HG03039 (cell line): ENCODE measurements around the gene FOXJ3.

Experiments used
- ATAC-seq: cut with Tn5 transposase; IDR thresholded peaks from one replicate; pipeline ENCODE4 v1.9.1; 2021; ENCODE audit warnings: mild to moderate bottlenecking, moderate library complexity; ENCODE audit not compliant: unreplicated experiment

Gene FOXJ3

DNA sequence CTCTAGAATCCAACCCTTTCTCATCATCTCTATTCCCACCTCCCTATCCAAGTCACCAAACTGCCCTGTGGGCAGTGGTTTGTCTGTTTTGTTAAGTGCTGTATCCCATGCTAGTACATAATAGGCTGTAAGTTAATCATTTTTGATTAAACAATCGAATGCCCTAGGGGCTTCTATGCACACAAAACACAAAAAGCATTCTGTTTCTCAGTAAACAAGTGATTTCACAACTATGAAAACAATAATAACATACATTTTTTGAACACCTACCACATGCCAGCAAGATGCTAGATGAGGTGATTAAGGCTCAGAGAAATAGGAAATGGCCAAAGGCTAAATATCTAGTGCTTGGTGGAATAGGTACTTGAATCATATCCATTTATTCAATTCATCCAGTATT, 186.9 kb downstream of the FOXJ3 start:
- ATAC-seq: no peak

DNA sequence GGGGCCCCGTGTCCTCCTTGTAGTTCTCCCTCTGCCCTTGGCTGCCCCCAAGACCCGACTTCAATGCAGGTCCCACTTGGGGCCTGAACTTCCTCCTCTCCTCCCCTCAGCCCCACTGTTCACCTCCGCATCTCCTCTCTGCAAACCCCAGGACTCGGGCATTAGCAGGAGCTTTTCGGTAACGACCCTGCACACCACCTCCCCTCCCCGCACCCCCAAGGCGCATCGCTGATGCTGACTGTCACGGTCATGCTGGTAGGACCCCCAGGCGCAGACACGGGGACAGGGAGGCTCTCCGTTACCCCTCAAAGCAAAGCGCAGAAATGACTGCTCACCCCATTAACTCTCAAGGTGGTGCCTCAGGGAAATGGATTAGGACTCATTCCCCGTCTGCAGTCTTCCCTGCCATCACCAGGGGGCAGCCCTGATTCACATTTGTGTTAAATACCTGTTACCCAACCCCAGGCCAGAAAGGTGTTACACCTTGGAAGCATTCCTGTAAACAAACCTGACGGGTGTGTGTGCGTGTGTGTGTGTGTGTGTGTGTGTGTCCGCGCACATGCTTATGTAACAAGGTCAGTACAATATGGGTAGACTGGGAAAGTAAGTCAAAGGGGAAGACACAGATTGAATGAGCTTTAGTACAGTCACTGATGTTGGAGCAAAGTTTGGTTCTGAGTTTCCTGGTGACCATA, 188.3 kb downstream of the FOXJ3 start:
- ATAC-seq: no peak

DNA sequence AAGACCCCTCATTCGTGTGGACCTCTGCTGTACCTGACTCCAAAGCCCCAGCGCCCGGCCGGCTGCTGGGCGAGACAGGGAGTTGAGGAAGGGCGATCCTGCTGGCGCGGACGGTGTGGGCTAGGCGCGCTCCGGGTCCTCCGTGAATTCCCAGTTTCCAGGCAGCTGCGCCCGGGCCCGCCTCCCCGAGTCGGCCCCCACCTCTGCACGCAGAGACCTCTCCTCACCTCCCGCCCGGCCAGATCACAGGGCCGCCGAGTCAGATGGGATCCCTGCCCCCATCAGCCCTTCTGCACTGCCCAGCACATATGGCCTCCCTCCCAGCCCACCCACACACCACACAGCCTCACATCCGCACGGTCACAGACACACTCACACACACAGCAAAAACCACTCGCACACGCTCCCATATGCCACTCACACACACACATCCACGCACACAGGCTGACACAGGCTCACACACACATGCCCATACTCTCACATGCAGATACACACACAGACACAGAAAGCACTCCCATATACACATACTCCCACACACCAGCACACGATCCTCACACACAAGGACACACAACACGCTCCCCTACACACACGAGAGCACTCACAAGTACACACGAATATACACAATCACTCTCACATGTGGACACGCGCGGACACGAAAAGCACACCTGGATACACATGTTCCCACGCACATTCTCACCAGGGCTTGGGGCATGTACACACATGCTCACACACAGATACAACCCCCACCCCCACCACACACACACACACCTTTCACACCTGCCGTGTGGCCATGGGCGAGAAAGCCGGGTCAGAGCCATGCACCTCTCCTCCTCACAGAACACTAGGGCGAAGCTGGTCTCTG, 189.0 kb downstream of the FOXJ3 start:
- ATAC-seq: no peak

DNA sequence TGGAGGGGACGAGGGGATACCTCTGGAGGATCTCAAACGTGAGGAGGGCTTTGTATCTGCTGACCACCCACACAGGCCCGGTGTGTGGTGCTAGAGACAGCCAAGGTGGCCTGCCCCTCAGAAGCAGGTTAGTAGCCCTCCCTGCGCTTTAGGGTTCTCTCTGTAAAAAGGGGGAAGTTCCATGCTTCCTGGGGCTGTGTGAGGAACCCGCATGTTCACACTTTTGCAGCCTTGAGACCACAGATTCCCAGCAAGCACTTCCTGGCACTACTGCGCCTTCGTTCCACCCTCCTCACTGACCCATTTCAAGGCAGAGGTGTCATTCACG, 189.7 kb downstream of the FOXJ3 start:
- ATAC-seq: no peak

DNA sequence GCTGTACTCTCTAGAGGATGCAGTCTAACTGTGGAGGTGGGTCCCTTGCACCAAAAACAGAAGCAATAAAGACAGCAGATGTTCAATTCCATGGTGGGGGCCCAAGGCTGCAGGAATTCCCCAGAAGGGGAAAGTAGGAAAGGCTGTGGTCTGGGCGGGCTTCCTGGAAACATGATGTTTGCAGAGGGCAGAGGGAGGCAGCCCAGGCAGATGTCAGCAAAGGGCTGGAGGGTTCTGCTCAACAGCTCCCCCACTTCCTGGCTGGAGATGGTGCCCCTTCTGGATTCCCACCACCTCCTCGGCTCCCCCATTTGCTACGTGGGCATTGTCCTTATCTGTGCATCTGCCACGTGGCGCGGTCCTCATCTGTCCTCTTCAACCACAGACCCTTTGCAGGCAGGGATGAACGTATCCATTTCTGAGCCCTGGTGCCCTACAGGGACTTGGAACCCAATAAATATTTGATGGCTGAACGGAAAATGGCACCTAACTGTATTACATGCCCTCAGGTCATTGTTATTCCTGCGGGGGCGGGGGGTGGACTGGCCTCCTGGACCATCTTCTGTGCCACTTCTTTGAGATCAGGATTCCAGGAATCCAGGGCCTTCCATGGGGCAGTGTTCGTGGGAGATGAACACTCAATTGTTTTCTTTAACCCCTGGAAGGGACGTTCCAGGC, 190.2 kb downstream of the FOXJ3 start:
- no peak for ATAC-seq

DNA sequence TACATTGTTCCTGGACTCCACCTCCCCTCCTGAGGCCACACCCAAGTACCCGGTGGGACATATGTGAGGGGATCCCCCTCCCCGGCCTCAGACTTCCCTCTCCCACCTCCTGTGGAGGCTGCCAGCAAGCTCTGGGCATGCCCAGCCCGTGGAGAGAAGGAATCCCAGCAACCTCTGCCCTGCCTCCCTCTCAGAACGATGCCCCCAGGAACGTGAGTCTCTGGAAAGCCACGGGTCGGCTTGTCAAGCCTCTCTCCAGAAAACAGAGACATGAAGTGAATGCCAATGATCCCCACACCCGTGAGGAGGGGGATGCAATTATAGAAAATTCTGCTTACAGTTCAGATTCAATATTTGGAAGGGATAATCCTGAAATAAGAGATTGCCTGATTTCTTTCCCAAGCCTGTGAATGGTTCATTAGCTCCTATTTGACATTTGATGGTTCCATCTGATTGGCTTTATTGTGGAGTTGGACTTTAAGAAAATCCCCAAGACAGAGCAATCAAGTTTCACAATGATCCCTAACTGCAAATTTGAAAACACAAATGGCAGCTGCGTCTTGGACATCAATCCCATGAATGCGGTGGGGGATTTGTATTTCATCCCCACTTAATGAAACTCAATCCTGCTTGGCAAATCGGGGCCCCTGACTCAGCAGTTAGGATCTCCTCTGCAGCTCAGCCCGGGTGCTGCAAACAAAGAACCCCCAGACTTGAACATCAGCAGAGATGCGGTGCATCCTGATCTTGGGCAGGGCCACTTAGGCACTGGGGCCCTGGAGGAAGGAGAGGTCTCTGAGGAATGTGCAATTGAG, 190.9 kb downstream of the FOXJ3 start:
- ATAC-seq: no peak

DNA sequence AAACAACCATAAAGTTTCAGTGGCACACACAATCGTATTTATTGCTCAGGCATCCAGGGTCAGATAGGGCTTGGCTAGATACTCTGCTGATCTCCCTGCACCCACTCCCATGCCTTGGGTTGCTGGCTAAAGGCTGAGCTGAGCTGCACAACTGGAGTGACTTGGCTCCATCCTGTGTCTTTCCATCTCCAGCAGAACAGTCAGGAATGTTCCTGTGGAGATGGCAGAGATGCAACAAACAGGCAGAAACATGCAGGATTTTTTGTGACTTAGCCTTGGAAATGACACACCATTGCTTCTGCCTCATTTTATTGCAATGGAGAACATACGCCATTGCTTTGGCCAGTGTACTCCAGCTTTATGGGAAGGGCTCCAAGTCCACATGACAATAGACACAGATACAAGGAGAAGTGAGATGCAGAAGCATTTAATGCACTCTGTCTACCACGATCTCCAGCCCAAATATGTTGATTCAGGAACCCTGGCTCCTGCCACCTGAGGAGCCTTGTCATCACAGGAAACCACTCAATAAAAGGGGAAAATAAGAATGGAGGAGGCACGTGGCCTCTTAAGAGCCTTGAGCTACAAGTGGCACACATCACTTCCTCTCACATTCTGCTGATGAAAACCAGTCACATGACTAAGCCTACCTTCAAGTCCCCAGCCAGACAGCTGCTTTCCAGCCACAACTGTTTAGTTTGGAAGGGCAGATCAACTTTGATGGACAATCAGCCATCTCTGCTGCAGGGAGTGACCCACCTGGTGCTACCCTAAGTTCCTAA, 191.9 kb downstream of the FOXJ3 start:
- no peak for ATAC-seq

DNA sequence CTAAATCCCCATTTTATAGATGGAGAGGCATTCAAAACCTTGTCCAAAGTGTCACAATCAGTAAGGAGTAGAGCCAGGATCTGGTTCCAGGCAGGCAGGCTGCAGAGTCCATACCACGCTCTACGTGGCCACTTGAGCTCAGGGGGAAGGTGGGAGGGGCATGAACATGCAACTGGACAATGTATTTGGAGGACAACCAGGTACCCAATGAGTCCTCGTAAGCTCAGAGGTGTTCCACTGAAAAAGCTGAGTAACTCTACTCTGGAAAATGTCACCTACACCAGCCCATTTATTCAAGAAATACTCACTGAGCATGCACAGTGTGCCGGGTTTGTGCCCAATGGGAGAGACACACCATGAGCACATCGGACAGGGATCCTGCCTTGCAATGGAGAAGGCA, 193.1 kb downstream of the FOXJ3 start:
- no peak for ATAC-seq

DNA sequence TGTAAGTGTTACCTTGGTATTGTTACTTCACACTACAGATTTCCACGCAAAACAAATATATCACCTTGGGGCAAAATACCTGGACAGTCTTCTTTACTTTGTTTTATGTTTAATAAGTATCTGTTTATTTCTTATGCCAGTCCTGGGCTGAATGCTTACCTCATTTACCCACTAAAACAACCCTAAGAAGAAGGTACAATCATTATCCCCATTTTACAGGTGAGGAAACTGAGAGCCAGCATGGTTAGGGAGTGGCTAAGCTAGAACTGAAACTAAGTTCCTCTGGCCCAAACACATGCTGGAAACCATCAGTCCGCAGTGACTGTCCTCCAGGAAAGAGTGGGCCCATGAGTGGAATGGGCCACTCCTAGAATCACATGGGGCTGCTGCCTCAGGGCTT, 194.8 kb downstream of the FOXJ3 start:
- ATAC-seq: no peak

DNA sequence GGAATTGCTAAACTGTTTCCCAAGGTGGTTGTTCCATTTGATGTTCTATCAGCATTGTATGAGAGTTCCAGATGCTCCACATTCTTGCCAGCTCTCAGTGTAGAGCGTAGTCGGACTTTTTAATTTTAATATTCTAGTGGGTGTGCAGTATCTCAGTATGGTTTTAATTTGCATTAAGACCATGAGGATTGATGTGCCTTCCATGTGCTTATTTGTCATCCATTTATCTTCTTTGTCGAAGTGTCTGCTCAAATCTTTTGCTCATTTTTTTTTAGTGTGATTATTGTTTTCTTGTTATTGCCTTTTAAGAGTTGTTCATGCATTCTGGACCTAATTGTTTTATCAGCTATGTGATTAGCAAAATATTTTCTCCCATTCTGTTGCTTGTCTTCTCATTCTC, 195.6 kb downstream of the FOXJ3 start:
- ATAC-seq: no peak

DNA sequence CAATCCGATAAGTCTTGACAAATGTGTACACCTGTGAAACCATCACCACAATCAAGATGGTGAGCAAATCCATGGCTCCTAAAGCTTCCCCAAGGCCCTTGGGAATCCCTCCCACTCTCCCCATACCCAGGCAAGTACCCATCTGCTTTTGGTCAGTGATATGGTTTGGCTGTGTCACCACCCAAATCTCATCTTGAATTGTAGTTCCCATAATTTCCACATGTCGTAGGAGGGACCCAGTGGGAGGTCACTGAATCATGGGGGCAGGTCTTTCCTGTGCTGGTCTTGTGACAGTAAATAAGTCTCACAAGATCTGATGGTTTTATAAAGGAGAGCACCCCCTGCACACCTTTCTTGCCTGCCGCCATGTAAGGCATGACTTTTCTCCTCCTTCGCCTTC, 196.4 kb downstream of the FOXJ3 start:
- ATAC-seq: no peak

DNA sequence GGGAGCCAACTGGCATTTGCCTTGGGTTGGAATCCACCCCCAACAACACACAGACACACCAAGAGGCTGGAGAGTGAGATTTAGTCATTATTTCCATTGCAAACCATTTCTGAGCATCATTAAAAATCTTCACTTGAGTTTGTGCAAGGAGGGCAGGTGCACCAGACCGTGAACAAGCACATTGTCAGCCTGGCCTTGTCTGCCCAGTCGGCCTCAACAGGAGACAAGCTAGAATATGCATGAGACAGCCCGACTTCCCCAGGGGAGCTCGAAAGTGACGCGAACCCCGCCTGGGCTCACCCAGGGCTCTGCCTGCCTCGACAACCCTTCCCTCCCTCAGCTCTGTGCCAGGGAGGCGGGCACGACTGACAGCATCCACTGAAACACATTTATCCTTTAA, 197.3 kb downstream of the FOXJ3 start:
- ATAC-seq: no peak

DNA sequence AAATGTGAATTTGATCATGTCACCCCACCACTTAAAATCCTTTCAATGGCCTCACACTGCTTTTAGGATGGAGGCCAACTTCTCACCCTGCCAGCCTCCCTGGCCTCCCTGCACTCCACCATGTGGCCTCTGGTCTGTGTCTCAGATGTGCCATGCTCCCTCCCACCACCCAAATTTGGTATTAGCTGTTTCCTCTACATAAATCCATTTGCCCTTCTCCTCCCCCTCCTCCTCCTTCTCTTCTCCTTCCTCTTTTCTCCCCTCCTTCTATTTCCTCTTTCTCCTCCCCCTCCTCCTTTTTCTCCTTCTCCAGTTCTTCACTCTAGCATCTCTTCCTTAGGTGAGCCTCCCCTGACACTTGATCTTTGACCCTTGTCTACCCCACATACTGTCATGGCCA, 198.6 kb downstream of the FOXJ3 start:
- no peak for ATAC-seq

DNA sequence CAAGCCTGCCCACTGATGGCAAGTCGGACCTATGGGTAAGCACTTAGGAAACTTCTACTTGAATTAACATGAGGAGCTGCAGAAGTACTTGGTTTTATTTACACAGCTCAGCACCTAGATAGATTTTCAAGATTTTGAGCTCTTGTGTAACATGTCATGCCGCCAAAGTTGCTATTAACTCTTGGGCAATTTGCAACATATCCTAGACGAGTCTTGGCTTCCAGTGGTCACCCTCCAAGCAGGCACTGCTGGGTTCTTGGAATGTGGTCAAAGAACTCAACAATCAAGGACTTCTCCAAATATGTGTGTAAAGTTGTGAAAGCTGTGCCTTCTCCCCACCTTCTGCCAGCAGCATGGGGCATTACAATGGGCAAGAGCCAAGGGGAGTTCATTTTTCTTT, 199.6 kb downstream of the FOXJ3 start:
- ATAC-seq: no peak

DNA sequence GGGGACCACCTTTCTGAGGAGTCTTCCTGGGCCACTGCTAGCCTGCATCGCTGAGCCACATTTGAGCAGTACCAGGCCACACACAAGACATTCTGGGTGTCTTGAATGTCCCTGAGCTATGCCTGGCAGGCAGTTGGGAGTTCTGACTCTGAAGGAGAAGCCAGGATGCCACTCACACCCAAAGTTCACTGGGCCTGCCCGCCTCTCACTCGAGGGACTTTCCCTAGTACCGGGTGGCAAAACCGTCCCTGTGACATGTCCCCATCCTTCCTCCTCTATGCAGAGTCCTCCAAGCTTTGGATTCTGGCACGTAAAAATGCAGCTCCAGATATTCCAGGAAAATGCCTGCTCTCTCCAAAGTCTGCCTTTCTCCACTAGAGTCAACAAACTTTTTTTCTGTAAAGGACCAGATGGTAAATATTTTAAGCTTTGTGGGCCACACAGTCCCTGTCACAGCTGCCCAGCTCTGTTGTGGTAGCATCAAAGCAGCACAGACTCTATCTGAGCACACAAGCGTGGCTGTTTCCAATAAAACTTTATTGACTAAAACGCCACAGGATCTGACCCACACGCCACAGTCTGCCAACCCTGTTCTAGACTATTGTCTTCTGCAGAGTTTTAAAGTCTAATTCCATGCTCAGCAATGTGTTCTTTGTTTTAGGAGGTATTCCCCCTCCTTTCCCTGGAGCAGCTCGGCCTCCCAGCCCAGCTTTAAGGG, 201.1 kb downstream of the FOXJ3 start:
- ATAC-seq: no peak

DNA sequence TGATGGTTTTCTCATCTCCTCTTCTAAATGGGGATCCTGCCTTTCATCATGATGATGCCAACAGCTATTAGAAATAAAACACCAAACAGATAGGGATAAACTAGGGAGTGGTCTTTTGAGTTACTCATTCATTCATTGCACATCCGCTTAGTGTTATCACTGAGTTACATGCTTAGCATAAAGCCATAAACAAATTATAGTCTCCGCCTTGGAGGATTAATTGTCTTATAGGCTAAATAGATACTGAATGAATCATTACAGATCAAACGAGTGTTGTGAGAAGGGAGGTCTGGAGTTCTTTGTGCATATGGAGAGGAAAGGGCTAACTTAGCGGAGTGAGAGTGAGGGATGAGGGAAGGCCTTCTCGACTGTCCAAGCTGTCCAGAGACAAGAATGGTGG, 201.6 kb downstream of the FOXJ3 start:
- ATAC-seq: no peak

DNA sequence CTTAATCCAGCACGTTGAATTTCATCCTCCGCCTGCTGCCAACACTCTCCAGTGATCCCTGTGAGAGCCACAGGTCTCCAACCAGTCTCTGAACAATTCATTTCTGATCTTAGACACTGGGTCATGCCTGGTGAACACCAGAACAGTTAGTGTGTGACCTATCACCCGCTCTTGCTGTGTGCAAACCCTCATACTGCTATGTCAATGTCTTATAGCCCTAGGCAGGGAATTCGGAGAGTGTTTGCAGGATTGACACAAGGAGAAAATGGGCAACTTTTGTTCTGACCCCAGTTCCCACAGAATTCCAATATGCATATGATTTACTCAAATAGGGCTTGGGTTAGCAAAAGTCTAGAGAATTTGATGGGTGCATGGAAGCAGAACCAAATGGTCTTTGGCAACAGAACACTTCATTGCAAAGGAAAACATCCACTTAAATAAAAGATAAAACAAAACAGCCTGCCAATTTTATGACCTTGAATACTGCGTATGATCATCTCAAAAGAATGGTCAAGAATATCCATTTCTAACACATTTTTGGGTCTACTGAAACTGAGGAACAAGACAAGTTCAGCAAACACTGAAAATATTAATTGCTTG, 204.9 kb downstream of the FOXJ3 start:
- ATAC-seq: no peak

DNA sequence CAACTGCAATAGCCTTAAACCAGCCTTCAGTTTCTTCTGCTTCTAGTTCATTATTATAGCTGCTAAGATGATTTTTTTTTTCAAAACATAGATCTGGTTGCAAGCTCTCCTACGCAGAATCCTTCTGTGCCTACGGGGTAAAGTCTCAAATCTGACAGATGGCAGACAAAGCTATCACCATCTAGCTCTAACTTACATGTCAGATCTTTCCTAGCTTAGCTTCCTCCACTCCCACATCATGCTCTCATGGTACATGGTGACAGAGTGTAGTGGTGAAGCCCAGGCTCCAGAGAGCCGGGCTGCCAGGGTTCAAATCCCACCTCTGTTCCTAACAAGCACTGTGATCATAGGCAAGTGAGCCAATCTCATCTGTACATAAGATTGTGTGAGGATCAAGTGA, 206.1 kb downstream of the FOXJ3 start:
- ATAC-seq: no peak

DNA sequence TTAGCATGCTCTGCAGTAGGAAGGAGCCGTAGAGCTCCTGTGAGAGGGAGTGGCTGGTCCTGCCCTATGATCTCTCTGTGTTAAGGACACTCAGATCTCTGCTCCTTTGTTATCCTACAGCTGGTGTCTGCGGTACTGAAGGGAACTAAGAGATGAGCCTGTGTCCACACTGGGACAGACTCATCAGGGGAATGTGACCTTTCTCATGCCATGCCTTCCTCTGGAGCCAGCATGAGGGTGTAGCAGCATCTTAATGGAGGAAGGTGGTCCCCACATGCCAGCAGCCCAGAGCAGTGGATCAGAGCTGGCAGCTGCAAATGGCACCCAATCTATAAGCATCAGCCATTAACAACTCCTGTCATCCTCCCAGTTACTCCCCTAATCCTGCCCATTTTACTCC, 206.5 kb downstream of the FOXJ3 start:
- ATAC-seq: no peak
